K562 (cell line): ENCODE results near the gene MRPS31. TPM values are rescaled to one million over a fixed set of nuclear protein-coding genes. Genes with fewer than 3 reads are reported as not detected.

Experiments
- ATAC-seq: fragments of 200-7000 bp; cut with Tn5 transposase; 3 replicates; pipeline ENCODE4 v1.9.1; 2020; ENCODE audit warnings: moderate library complexity
- BruUV-seq: library from RNA; stranded (reverse); fragments of 400-500 nt; replicated peaks from 2 replicates; lab custom pipeline; 2021; lab: Mats Ljungman, UMichigan
- CTCF ChIA-PET: fragments of 300-600 bp; formaldehyde crosslinking; extraction: SDS; loops from one replicate; lab custom pipeline; 2021; ENCODE audit warnings: low intra/inter-chr PET ratio; lab: Yijun Ruan, JAX
- POLR2A ChIA-PET: fragments of 300-600, 350-650 bp; sonication (Branson Sonifier 250); formaldehyde crosslinking; extraction: SDS; loops from one replicate; lab custom pipeline; 2021; ENCODE audit warnings: antibody characterized with exemption, inconsistent platforms; lab: Yijun Ruan, JAX
- DNase-seq, 4 experiments: peaks; one replicate each; pipeline versions ENCODE4 v3.0.0 to v3.0.0-alpha.2; 2011 to 2018; ENCODE audit warnings: low spot score in 3 of 4, mixed read lengths in 3 of 4; ENCODE audit errors: extremely low read depth in 1 of 4
- FAIRE-seq: peaks from 2 replicates; lab custom pipeline; 2011; peaks lifted over from hg19 to GRCh38; lab: Jason Lieb, UNC
- H2AFZ ChIP-seq: 2 replicates; pipeline ENCODE4 v1.6.0; 2011; ENCODE audit warnings: low read depth, low read length, control low read depth, inconsistent platforms
- H3K27ac ChIP-seq: fragments of 200-600 bp; 3 replicates; pipeline ENCODE4 v1.8.0; 2011; ENCODE audit warnings: low read depth, mild to moderate bottlenecking, control low read depth, inconsistent platforms, low read length, moderate library complexity, mixed read lengths; ENCODE audit errors: extremely low read depth
- H3K27me3 ChIP-seq, 2 experiments: fragments of 300-600 bp in 1 of 2; 2 replicates in 1 of 2; 3 replicates in 1 of 2; pipeline versions ENCODE4 v1.6.0 to v1.8.0; 2011; ENCODE audit warnings: inconsistent platforms in 2 of 2, low read length in 2 of 2, mild to moderate bottlenecking in 1 of 2, mixed read lengths in 1 of 2, moderate library complexity in 1 of 2; ENCODE audit not compliant: control insufficient read depth in 2 of 2, insufficient read depth in 2 of 2
- H3K36me3 ChIP-seq: fragments of 300-600 bp; 3 replicates; pipeline ENCODE4 v1.8.0; 2011; ENCODE audit warnings: mild to moderate bottlenecking, low read length, inconsistent platforms; ENCODE audit not compliant: control insufficient read depth, insufficient read depth
- H3K4me1 ChIP-seq, 2 experiments: fragments of 200-600 bp in 1 of 2; replicated peaks in 1 of 2; 2 replicates in 1 of 2; 3 replicates in 1 of 2; pipeline versions ENCODE4 v1.5.1 to v1.8.0; 2011; ENCODE audit warnings: inconsistent platforms in 2 of 2, low read length in 2 of 2, mild to moderate bottlenecking in 1 of 2, mixed read lengths in 1 of 2, moderate library complexity in 1 of 2; ENCODE audit not compliant: control insufficient read depth in 2 of 2, insufficient read depth in 2 of 2
- H3K4me2 ChIP-seq: 2 replicates; pipeline ENCODE4 v1.6.1; 2011; ENCODE audit warnings: low read length, control low read depth, inconsistent platforms, mixed read lengths; ENCODE audit not compliant: insufficient read depth
- H3K4me3 ChIP-seq: fragments of 200-600 bp; sonication (generic), shearing (Covaris generic); 2 replicates; pipeline ENCODE4 v1.5.1; 2016; ENCODE audit warnings: control low read depth, inconsistent platforms
- H3K79me2 ChIP-seq: fragments of 200-600 bp; 3 replicates; pipeline ENCODE4 v1.8.0; 2011; ENCODE audit warnings: low read length, inconsistent platforms; ENCODE audit not compliant: control insufficient read depth, insufficient read depth
- H3K9ac ChIP-seq, 2 experiments: 2 replicates each; pipeline versions ENCODE4 v1.6.0 to v1.6.1; 2011; ENCODE audit warnings: low read depth in 2 of 2, low read length in 2 of 2, control low read depth in 1 of 2, inconsistent platforms in 1 of 2, mild to moderate bottlenecking in 1 of 2, mixed read lengths in 1 of 2; ENCODE audit not compliant: insufficient read depth in 1 of 2
- H3K9me1 ChIP-seq: one replicate; pipeline ENCODE4 v1.6.0; 2011; ENCODE audit warnings: inconsistent platforms, mild to moderate bottlenecking, low read length, moderate library complexity; ENCODE audit not compliant: control insufficient read depth, insufficient read depth
- H3K9me3 ChIP-seq: replicated peaks from 2 replicates; pipeline ENCODE4 v1.5.1; 2011; ENCODE audit warnings: low read depth, low read length, inconsistent platforms; ENCODE audit not compliant: control insufficient read depth, insufficient read depth
- H4K20me1 ChIP-seq: replicated peaks from 2 replicates; pipeline ENCODE4 v1.6.1; 2011; ENCODE audit warnings: low read length, inconsistent platforms, mixed read lengths; ENCODE audit not compliant: control insufficient read depth, insufficient read depth
- BMI1 ChIP-seq: fragments of 150-350 bp; IDR thresholded peaks from 2 replicates; pipeline ENCODE4 v1.6.1; 2014; ENCODE audit warnings: low read length
- ELF2 ChIP-seq: fragments of 250-450 bp; sonication (Bioruptor Pico); IDR thresholded peaks from 2 replicates; pipeline ENCODE4 v1.5.0; 2021; ENCODE audit warnings: mild to moderate bottlenecking
- KDM2B ChIP-seq: fragments of 250-450 bp; sonication (Bioruptor Pico); IDR thresholded peaks from 2 replicates; pipeline ENCODE4 v1.8.0; 2021; ENCODE audit warnings: mild to moderate bottlenecking, moderate library complexity
- ZFP1 ChIP-seq: fragments of 450-650 bp; formaldehyde crosslinking; IDR thresholded peaks from 2 replicates; pipeline ENCODE4 v1.4.0; 2020; ENCODE audit warnings: mild to moderate bottlenecking, mixed read lengths
- WGBS: fragments of 100-300 bp; shearing (Covaris generic); methylation state at CpG from one replicate; pipeline ENCODE4 v1.1.6; 2016; ENCODE audit warnings: low coverage, mixed read lengths; ENCODE audit not compliant: insufficient coverage; ENCODE audit errors: missing lambda C conversion rate; 5-methylcytosine and 5-hydroxymethylcytosine counted together
- in situ Hi-C: fragments of 300-500 bp; cut with MboI; formaldehyde crosslinking; loops from 4 replicates; pipeline ENCODE4 v1.15.0; 2018; ENCODE audit warnings: inconsistent platforms, mixed read lengths
- intact Hi-C: fragments of 100-400 bp; cut with micrococcal nuclease; formaldehyde crosslinking; loops from 2 replicates; pipeline ENCODE4 v1.14.2; 2022
- polyA plus RNA-seq, 8 experiments: library from polyadenylated mRNA; depleted of rRNA in 4 of 8; stranded (reverse) in 5 of 8; unstranded in 3 of 8; fragments of >200 nt; fragmentation: Nextera tagmentation in 2 of 8; fragmentation: Illumina TruSeq in 1 of 8; extraction: Ambion mirVana in 2 of 8; extraction: Trizol in 1 of 8; gene quantifications; 2 replicates each; pipeline versions ENCODE4 v1.2.1 to v1.2.3, GENCODE V29; 2011 to 2014; ENCODE audit warnings: inconsistent platforms in 1 of 8, missing spikeins in 1 of 8
- total RNA-seq, 7 experiments: library from RNA; depleted of rRNA in 6 of 7; stranded (reverse); fragments of >200 nt in 6 of 7; fragmentation: Illumina TruSeq in 2 of 7; extraction: Trizol in 2 of 7; gene quantifications; 2 replicates each; pipeline versions ENCODE4 v1.2.1 to v1.2.3, GENCODE V29; 2011 to 2021; ENCODE audit warnings: low replicate concordance in 1 of 7
- TF ChIP-seq, protein P1 (sequence below): fragments of 250-450 bp; sonication (Bioruptor Pico); IDR thresholded peaks from 2 replicates; pipeline ENCODE4 v1.5.0; 2021; ENCODE audit warnings: mild to moderate bottlenecking, borderline replicate concordance
- TF ChIP-seq, protein P2 (sequence below), 2 experiments: IDR thresholded peaks in 1 of 2; conservative IDR thresholded peaks in 1 of 2; 2 replicates each; pipeline ENCODE4 v1.6.1; 2016; ENCODE audit warnings: low read depth in 2 of 2, mild to moderate bottlenecking in 1 of 2, missing compliant biosample characterization in 1 of 2, missing genetic modification characterization in 1 of 2, moderate library complexity in 1 of 2

MRPS31 gene
- total and polyA plus RNA-seq, 9 of the 15 experiments (the other 6 are each of a cell fraction or from before 2014, with no cell fraction given), result 20.3 to 57.8 (median 37.1) TPM

DNA sequence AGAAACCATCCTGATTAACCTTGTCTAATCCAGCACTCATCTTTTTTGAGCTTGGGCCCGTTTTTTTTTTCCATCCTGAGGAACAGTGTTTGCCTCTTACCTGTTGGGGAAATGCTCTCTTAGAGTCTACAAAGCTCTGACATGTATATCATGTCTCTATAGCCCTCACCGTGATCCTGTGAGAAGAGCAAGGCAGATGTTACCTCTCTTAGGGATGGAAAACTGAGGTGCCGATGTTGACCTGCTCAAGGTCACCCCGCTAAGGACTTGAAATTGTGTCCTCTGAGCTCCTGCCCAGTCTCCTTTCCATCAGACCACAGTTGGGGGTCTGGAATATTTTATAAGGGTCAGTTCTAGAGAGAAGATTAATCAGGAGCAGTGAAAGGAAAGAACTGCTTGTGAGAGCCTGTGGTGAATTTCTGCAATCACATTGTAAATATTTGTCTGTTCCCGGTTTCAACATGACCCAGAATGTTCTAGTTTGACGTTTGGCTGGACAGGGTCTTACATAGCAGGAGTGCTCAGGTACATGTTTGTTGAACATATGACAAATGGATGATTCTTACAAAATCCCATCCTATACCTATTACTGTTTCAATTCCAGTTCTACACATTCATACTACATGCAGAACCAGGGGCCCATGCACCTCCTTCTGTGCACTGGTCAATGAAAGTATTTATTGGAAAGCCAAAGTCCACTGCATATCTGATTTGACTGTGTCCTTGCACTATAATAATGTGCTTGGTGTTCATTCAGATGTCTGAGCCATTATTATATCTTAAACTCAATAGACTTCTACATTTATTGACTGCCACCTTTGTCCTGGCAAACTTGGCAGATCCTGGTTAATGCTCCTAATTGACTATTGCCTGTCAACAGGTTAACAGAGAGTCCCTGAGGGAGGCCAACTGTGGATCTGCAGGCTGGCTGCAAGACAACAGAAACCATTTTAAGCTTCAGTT lies 30.5 kb upstream of the MRPS31 start:
- Histone ChIP-seq H3K27ac (no peak overlapping the region), H3K4me3 (no peak overlapping the region), H2AFZ (no peak overlapping the region), H3K4me2 (no peak overlapping the region), H4K20me1 (no peaks in the 10 kb centered on the region), H3K4me1 (no peaks in the 10 kb centered on the region), H3K27me3 (no peaks in the 10 kb centered on the region), H3K9ac (no peak overlapping the region), H3K79me2 (no peaks in the 10 kb centered on the region), H3K9me3 (no peaks in the 10 kb centered on the region), H3K9me1 (no peaks in the 10 kb centered on the region), H3K36me3 (peaks cover 46% of the 10 kb centered on the region; the same call in 2 of the 3 replicates)
- in situ Hi-C loops, result no loop called here
- FAIRE-seq (no peak), ATAC-seq (no peak), DNase-seq (no peak)
- WGBS, result 71% methylated on average over 6 of the region's 6 CpGs
- ChIA-PET CTCF (no interaction called here), POLR2A (no interaction called here)
- intact Hi-C loops, result no loop called here
- BruUV-seq, result no TSS peak
- TF ChIP-seq ELF2 (CRISPR knock-in tag), result no peak
- TF ChIP-seq ZFP1, result no peak
- no peak for TF ChIP-seq KDM2B (CRISPR knock-in tag)
- TF ChIP-seq, protein P1, sequence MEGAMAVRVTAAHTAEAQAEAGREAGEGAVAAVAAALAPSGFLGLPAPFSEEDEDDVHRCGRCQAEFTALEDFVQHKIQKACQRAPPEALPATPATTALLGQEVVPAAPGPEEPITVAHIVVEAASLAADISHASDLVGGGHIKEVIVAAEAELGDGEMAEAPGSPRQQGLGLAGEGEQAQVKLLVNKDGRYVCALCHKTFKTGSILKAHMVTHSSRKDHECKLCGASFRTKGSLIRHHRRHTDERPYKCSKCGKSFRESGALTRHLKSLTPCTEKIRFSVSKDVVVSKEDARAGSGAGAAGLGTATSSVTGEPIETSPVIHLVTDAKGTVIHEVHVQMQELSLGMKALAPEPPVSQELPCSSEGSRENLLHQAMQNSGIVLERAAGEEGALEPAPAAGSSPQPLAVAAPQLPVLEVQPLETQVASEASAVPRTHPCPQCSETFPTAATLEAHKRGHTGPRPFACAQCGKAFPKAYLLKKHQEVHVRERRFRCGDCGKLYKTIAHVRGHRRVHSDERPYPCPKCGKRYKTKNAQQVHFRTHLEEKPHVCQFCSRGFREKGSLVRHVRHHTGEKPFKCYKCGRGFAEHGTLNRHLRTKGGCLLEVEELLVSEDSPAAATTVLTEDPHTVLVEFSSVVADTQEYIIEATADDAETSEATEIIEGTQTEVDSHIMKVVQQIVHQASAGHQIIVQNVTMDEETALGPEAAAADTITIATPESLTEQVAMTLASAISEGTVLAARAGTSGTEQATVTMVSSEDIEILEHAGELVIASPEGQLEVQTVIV (CRISPR knock-in tag), result no peak
- no peak for TF ChIP-seq BMI1
- TF ChIP-seq, protein P2, sequence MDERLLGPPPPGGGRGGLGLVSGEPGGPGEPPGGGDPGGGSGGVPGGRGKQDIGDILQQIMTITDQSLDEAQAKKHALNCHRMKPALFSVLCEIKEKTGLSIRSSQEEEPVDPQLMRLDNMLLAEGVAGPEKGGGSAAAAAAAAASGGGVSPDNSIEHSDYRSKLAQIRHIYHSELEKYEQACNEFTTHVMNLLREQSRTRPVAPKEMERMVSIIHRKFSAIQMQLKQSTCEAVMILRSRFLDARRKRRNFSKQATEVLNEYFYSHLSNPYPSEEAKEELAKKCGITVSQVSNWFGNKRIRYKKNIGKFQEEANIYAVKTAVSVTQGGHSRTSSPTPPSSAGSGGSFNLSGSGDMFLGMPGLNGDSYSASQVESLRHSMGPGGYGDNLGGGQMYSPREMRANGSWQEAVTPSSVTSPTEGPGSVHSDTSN (CRISPR knock-in tag; IDR thresholded peaks at IDR 0.05; ENCODE audit: low read depth), result no peak
- TF ChIP-seq, protein P2 (tag; conservative IDR thresholded peaks at IDR 0.05; ENCODE audit: low read depth), result no peak
